IPS DF 4.7 (cell line): ENCODE data around the gene PET100.

Experiments used
- DNase-seq: peaks from one replicate; pipeline ENCODE4 v3.0.0-alpha.2; 2013; ENCODE audit warnings: low spot score; ENCODE audit errors: extremely low read depth

Gene PET100

GRCh38 chr19:7629347-7630054, at the start of gene PET100, which contains the start of gene XAB2:
PET100 (plus strand) TSS chr19:7629793; CDS start chr19:7629834, 41 bp downstream.
XAB2 (minus strand) TSS chr19:7629545; CDS start chr19:7629527, 18 bp downstream.
- DNase-seq = peak; percentile 94

- no peak for DNase-seq
These were observed 47.1 kb upstream of the PET100 start for GRCh38 chr19:7582446-7582845.

GRCh38 chr19:7589822-7590221, 39.8 kb upstream of the PET100 start:
- DNase-seq = no peak

- no peak for DNase-seq
These were observed 39.3 kb upstream of the PET100 start for GRCh38 chr19:7590256-7590655.

GRCh38 chr19:7595466-7596133, 34.0 kb upstream of the PET100 start, which contains the start of gene CAMSAP3:
CAMSAP3 (plus strand) TSS chr19:7595863; CDS start chr19:7596003, 140 bp downstream.
- no peak for DNase-seq

GRCh38 chr19:7596211-7596937, 33.2 kb upstream of the PET100 start:
- no peak for DNase-seq

GRCh38 chr19:7597689-7598088, 31.9 kb upstream of the PET100 start:
- no peak for DNase-seq

- no peak for DNase-seq
These were observed 31.4 kb upstream of the PET100 start for GRCh38 chr19:7598180-7598579.

GRCh38 chr19:7600721-7601120, 28.9 kb upstream of the PET100 start:
- DNase-seq = no peak

GRCh38 chr19:7602240-7602934, 27.2 kb upstream of the PET100 start:
- DNase-seq = no peak

- no peak for DNase-seq
These were observed 26.6 kb upstream of the PET100 start for GRCh38 chr19:7602935-7603497.

GRCh38 chr19:7603919-7604318, 25.7 kb upstream of the PET100 start:
- DNase-seq = no peak

GRCh38 chr19:7605490-7606222, 23.9 kb upstream of the PET100 start:
- peak; percentile 49 for DNase-seq

GRCh38 chr19:7606289-7606688, 23.3 kb upstream of the PET100 start:
- DNase-seq = no peak

GRCh38 chr19:7607212-7607873, 22.2 kb upstream of the PET100 start:
- DNase-seq = no peak

GRCh38 chr19:7607874-7608560, 21.6 kb upstream of the PET100 start:
- DNase-seq = no peak

GRCh38 chr19:7610491-7611240, 18.9 kb upstream of the PET100 start:
- DNase-seq = no peak

- DNase-seq = no peak
These were observed 17.9 kb upstream of the PET100 start for GRCh38 chr19:7611541-7612279.
